H1 (cell line): ENCODE results near the gene NEDD1. TPM values are rescaled to one million over a fixed set of nuclear protein-coding genes. Genes with fewer than 3 reads are reported as not detected.

Source experiments
- CTCF ChIA-PET: fragments of 300-600 bp; sonication (Branson Sonifier 250); formaldehyde crosslinking; loops from one replicate; lab custom pipeline; 2021; ENCODE audit not compliant: partially characterized antibody; lab: Charles Lee
- POLR2A ChIA-PET: fragments of 300-600 bp; sonication (Branson Sonifier 250); formaldehyde crosslinking; loops from one replicate; lab custom pipeline; 2021; ENCODE audit warnings: inconsistent platforms; ENCODE audit not compliant: partially characterized antibody; lab: Charles Lee
- DNase-seq, 2 experiments: peaks; one replicate each; pipeline versions ENCODE4 v3.0.0 to v3.0.0-alpha.2; 2010 to 2022; ENCODE audit warnings: low spot score in 2 of 2, low read depth in 1 of 2, mixed read lengths in 1 of 2
- FAIRE-seq: peaks from 2 replicates; lab custom pipeline; 2011; peaks lifted over from hg19 to GRCh38; lab: Jason Lieb, UNC
- H2AFZ ChIP-seq: 2 replicates; pipeline ENCODE4 v1.8.1; 2012; ENCODE audit warnings: low read length, inconsistent platforms
- H2AK5ac ChIP-seq: 2 replicates; pipeline ENCODE4 v1.6.1; 2013; ENCODE audit warnings: low read depth, low read length
- H2BK120ac ChIP-seq: replicated peaks from 2 replicates; pipeline ENCODE3; 2013; ENCODE audit warnings: low read depth, low read length, inconsistent platforms
- H2BK12ac ChIP-seq: 2 replicates; pipeline ENCODE4 v1.6.1; 2013; ENCODE audit warnings: low read depth, low read length
- H2BK15ac ChIP-seq: 2 replicates; pipeline ENCODE4 v1.6.1; 2013; ENCODE audit warnings: low read length
- H2BK20ac ChIP-seq: 2 replicates; pipeline ENCODE4 v1.6.1; 2013; ENCODE audit warnings: low read length
- H2BK5ac ChIP-seq: 2 replicates; pipeline ENCODE4 v1.6.1; 2013; ENCODE audit warnings: low read depth, low read length
- H3K14ac ChIP-seq: 2 replicates; pipeline ENCODE4 v1.6.1; 2013; ENCODE audit warnings: inconsistent platforms; ENCODE audit not compliant: insufficient read length
- H3K18ac ChIP-seq: 2 replicates; pipeline ENCODE4 v1.6.1; 2013; ENCODE audit warnings: low read length; ENCODE audit errors: extremely low read depth
- H3K23ac ChIP-seq: 2 replicates; pipeline ENCODE4 v1.6.1; 2013; ENCODE audit warnings: inconsistent platforms; ENCODE audit not compliant: insufficient read length
- H3K23me2 ChIP-seq: 2 replicates; pipeline ENCODE4 v1.6.1; 2013; ENCODE audit warnings: low read depth, low read length
- H3K27ac ChIP-seq: 2 replicates; pipeline ENCODE4 v1.6.1; 2011; ENCODE audit warnings: low read depth, low read length, inconsistent platforms
- H3K27me3 ChIP-seq, 4 experiments: replicated peaks in 1 of 4; 1 replicate in 1 of 4; 2 replicates in 3 of 4; pipeline versions ENCODE4 v1.6.1 to v1.8.1; 2011 to 2013; ENCODE audit warnings: low read length in 3 of 4, mild to moderate bottlenecking in 3 of 4, inconsistent platforms in 2 of 4, mixed read lengths in 2 of 4, moderate library complexity in 1 of 4; ENCODE audit not compliant: control insufficient read depth in 3 of 4, insufficient read depth in 3 of 4; ENCODE audit errors: extremely low read depth in 1 of 4
- H3K36me3 ChIP-seq, 4 experiments: 2 replicates each; pipeline versions ENCODE4 v1.6.1 to v1.8.1; 2011 to 2013; ENCODE audit warnings: mild to moderate bottlenecking in 4 of 4, low read length in 3 of 4, moderate library complexity in 2 of 4, control low read depth in 1 of 4, inconsistent platforms in 1 of 4; ENCODE audit not compliant: insufficient read depth in 4 of 4, control insufficient read depth in 2 of 4
- H3K4ac ChIP-seq: replicated peaks from 2 replicates; pipeline ENCODE3; 2013; ENCODE audit warnings: low read length, low read depth, mixed read lengths, inconsistent platforms; ENCODE audit not compliant: insufficient read length
- H3K4me1 ChIP-seq, 4 experiments: replicated peaks in 1 of 4; 1 replicate in 1 of 4; 2 replicates in 3 of 4; pipeline versions ENCODE4 v1.6.1 to v1.8.1; 2011 to 2013; ENCODE audit warnings: low read length in 3 of 4, inconsistent platforms in 2 of 4, mixed read lengths in 1 of 4; ENCODE audit not compliant: insufficient read depth in 4 of 4, control insufficient read depth in 3 of 4
- H3K4me2 ChIP-seq, 2 experiments: 2 replicates each; pipeline versions ENCODE4 v1.6.1 to v1.8.1; 2011 to 2013; ENCODE audit warnings: low read depth in 2 of 2, low read length in 2 of 2, control low read depth in 1 of 2, inconsistent platforms in 1 of 2, mild to moderate bottlenecking in 1 of 2; ENCODE audit not compliant: insufficient read depth in 1 of 2
- H3K4me3 ChIP-seq, 4 experiments: fragments of 200-600, 300-600 bp in 1 of 4; sonication (generic), shearing (Covaris generic), sonication (Bioruptor Twin) in 1 of 4; 2 replicates each; pipeline versions ENCODE4 v1.5.1 to v1.8.1; 2011 to 2016; ENCODE audit warnings: low read length in 4 of 4, low read depth in 3 of 4, control low read depth in 2 of 4, inconsistent platforms in 2 of 4, mild to moderate bottlenecking in 2 of 4, mixed read lengths in 1 of 4, moderate library complexity in 1 of 4; ENCODE audit not compliant: insufficient read depth in 2 of 4; ENCODE audit errors: extremely low read depth in 1 of 4
- H3K56ac ChIP-seq: replicated peaks from 2 replicates; pipeline ENCODE3; 2013; ENCODE audit warnings: low read depth, mild to moderate bottlenecking, mixed read lengths, low read length, inconsistent platforms; ENCODE audit not compliant: insufficient read length
- H3K79me1 ChIP-seq: 2 replicates; pipeline ENCODE4 v1.6.1; 2013; ENCODE audit warnings: low read depth, low read length, control low read depth
- H3K79me2 ChIP-seq, 2 experiments: 2 replicates each; pipeline versions ENCODE4 v1.6.1 to v1.8.1; 2012 to 2013; ENCODE audit warnings: low read length in 2 of 2, mild to moderate bottlenecking in 2 of 2, inconsistent platforms in 1 of 2; ENCODE audit not compliant: insufficient read depth in 2 of 2, control insufficient read depth in 1 of 2
- H3K9ac ChIP-seq, 4 experiments: replicated peaks in 1 of 4; 1 replicate in 1 of 4; 2 replicates in 3 of 4; pipeline versions ENCODE4 v1.6.1 to v1.8.1; 2011 to 2013; ENCODE audit warnings: low read depth in 3 of 4, low read length in 3 of 4, control low read depth in 2 of 4, mild to moderate bottlenecking in 2 of 4, moderate library complexity in 2 of 4, inconsistent platforms in 1 of 4; ENCODE audit errors: extremely low read depth in 1 of 4
- H3K9me3 ChIP-seq, 2 experiments: 2 replicates each; pipeline versions ENCODE4 v1.6.1 to v1.8.1; 2012 to 2013; ENCODE audit warnings: mild to moderate bottlenecking in 2 of 2, moderate library complexity in 2 of 2, control low read depth in 1 of 2, inconsistent platforms in 1 of 2, low read depth in 1 of 2, low read length in 1 of 2, mixed read lengths in 1 of 2; ENCODE audit not compliant: insufficient read depth in 2 of 2
- H4K20me1 ChIP-seq, 2 experiments: replicated peaks in 1 of 2; 2 replicates each; pipeline versions ENCODE3 to v1.8.1; 2011 to 2013; ENCODE audit warnings: inconsistent platforms in 2 of 2, low read length in 2 of 2, mild to moderate bottlenecking in 1 of 2; ENCODE audit not compliant: insufficient read depth in 2 of 2, control insufficient read depth in 1 of 2
- H4K5ac ChIP-seq: 2 replicates; pipeline ENCODE4 v1.6.1; 2013; ENCODE audit warnings: low read length, low read depth, mixed read lengths, inconsistent platforms; ENCODE audit not compliant: insufficient read length
- H4K8ac ChIP-seq: 2 replicates; pipeline ENCODE4 v1.8.0; 2013; ENCODE audit warnings: mild to moderate bottlenecking, moderate library complexity, low read length, inconsistent platforms; ENCODE audit not compliant: insufficient read depth; ENCODE audit errors: extremely low read depth
- H4K91ac ChIP-seq: replicated peaks from 2 replicates; pipeline ENCODE3; 2013; ENCODE audit warnings: low read length, mixed read lengths, inconsistent platforms; ENCODE audit not compliant: insufficient read length
- HDAC6 ChIP-seq: IDR thresholded peaks from one replicate; pipeline ENCODE4 v1.7.1; 2012; ENCODE audit warnings: low read depth, mild to moderate bottlenecking, inconsistent platforms, low read length, moderate library complexity
- TEAD4 ChIP-seq: IDR thresholded peaks from 2 replicates; pipeline ENCODE4 v1.6.1; 2012; ENCODE audit warnings: low read depth, low read length, inconsistent platforms, mixed read lengths
- WGBS, 2 experiments: shearing (Covaris generic) in 1 of 2; methylation state at CpG; one replicate each; pipeline versions ENCODE4 v1.1.6 to v1.1.7; 2013 to 2015; ENCODE audit warnings: low lambda C conversion rate in 2 of 2, mixed read lengths in 2 of 2, inconsistent platforms in 1 of 2, low coverage in 1 of 2, missing lambda C conversion rate in 1 of 2; ENCODE audit not compliant: insufficient replicate concordance in 2 of 2, insufficient coverage in 1 of 2, insufficient read length in 1 of 2; ENCODE audit errors: extremely low coverage in 1 of 2, missing lambda C conversion rate in 1 of 2; 5-methylcytosine and 5-hydroxymethylcytosine counted together
- polyA plus RNA-seq, 7 experiments: library from polyadenylated mRNA; depleted of rRNA in 3 of 7; stranded (reverse) in 5 of 7; unstranded in 2 of 7; fragments of >200 nt in 5 of 7; fragments of 200-250 nt in 2 of 7; gene quantifications; 1 replicate in 5 of 7; 2 replicates in 1 of 7; 4 replicates in 1 of 7; pipeline versions ENCODE4 v1.2.1 to v1.2.3, GENCODE V29; 2011 to 2013; ENCODE audit warnings: missing spikeins in 2 of 7, mixed read lengths in 2 of 7
- total RNA-seq: library from RNA; stranded (reverse); fragmentation: NEBNext Ultra II Directional; extraction: Animal tissue kit (Norgen Biotek cat#: 25700); gene quantifications from 2 replicates; pipeline ENCODE4 v1.2.1, GENCODE V29; 2021

NEDD1 gene
- total and polyA plus RNA-seq, 2 of the 8 experiments (the other 6 are each of a cell fraction or from before 2014, with no cell fraction given), result 9.0 to 26.6 TPM

GRCh38 chr12:96862326-96862725 lies 44.7 kb upstream of the NEDD1 start:
- CTCF ChIA-PET, result no interaction called here
- Histone ChIP-seq H2BK15ac (no peak overlapping the region), H4K5ac (no peak overlapping the region), H3K27me3 (no peaks in the 10 kb centered on the region), H2BK12ac (no peak overlapping the region), H3K23me2 (no peaks in the 10 kb centered on the region), H3K4me1 (peaks cover 0 to 6% (median 0%) of the 10 kb centered on the region in 4 experiments; a peak in 2 of 7 replicates), H4K20me1 (no peaks in the 10 kb centered on the region), H3K36me3 (no peaks in the 10 kb centered on the region), H3K4me3 (no peak overlapping the region), H3K4ac (no peak overlapping the region), H3K56ac (no peak overlapping the region), H2AFZ (no peak overlapping the region), H2BK120ac (no peak overlapping the region), H3K27ac (no peak overlapping the region), H3K4me2 (no peak overlapping the region), H3K79me1 (no peaks in the 10 kb centered on the region), H3K14ac (no peak overlapping the region), H3K79me2 (no peaks in the 10 kb centered on the region), H2BK20ac (no peak overlapping the region), H3K9ac (no peak overlapping the region), H2AK5ac (no peak overlapping the region), H3K23ac (no peak overlapping the region), H3K18ac (no peak overlapping the region), H4K91ac (no peak overlapping the region), H3K9me3 (no peaks in the 10 kb centered on the region), H2BK5ac (no peak overlapping the region), H4K8ac (no peak overlapping the region)
- WGBS, 2 experiments, result 95% methylated on average over 1 of the region's 1 CpG; no CpG with 5 or more reads in 1 of the 2 experiments
- DNase-seq, result no peak
- no peak for FAIRE-seq
- POLR2A ChIA-PET, result no interaction called here
- TF ChIP-seq TEAD4 (peak; percentile 40; the same call in 1 of the 2 replicates), HDAC6 (no peak)
